ENCODE data around the gene HLA-DPB1. TPM values are rescaled to one million over a fixed set of nuclear protein-coding genes. Genes with fewer than 3 reads are reported as not detected.

HLA-DPB1 gene
- total and polyA plus RNA-seq, 5 donors from 2014 or later, result 144 to 335 (median 194) TPM

GRCh38 chr6:33124947-33125346 is 49.2 kb downstream of the HLA-DPB1 start:
- Mint-ChIP-seq H3K36me3 (no peaks in the 10 kb centered on the region), H3K27me3 (peaks cover 34% of the 10 kb centered on the region), H3K27ac (peak overlapping the region in 1 of 3 donors; percentile 64), H3K9me3 (peaks cover 0 to 14% (median 5%) of the 10 kb centered on the region in 7 donors), H3K4me1 (peaks cover 0 to 16% (median 2%) of the 10 kb centered on the region in 4 donors), H3K4me3 (no peak overlapping the region)
- no peaks in the 10 kb centered on the region for H3K27me3 ChIP-seq (ENCODE audit: control insufficient read depth, insufficient read depth, low read length)
- no peak overlapping the region for H3K27ac ChIP-seq (ENCODE audit: insufficient read depth, low read length, poor library complexity, severe bottlenecking)
- no peak for ATAC-seq (ENCODE audit: low read depth in 2 of 2)
- DNase-seq, result no peak
- no peak overlapping the region for H3K4me3 ChIP-seq (ENCODE audit: low read depth, low read length)
- H3K36me3 ChIP-seq (ENCODE audit: control insufficient read depth, insufficient read depth, low read length), result no peaks in the 10 kb centered on the region
- no peaks in the 10 kb centered on the region for H3K4me1 ChIP-seq (ENCODE audit: control insufficient read depth, insufficient read depth, low read length, poor library complexity, severe bottlenecking)
- peaks cover 10 to 14% of the 10 kb centered on the region in 2 experiments for H3K9me3 ChIP-seq (ENCODE audit: control insufficient read depth in 2 of 2, low read length in 2 of 2)

GRCh38 chr6:33126101-33126714 is 50.4 kb downstream of the HLA-DPB1 start:
- no peak overlapping the region for H3K27ac ChIP-seq (ENCODE audit: insufficient read depth, low read length, poor library complexity, severe bottlenecking)
- DNase-seq, result peak; percentile 23 to 60 (median 35)
- no peaks in the 10 kb centered on the region for H3K36me3 ChIP-seq (ENCODE audit: control insufficient read depth, insufficient read depth, low read length)
- peaks cover 0 to 14% (median 5%) of the 10 kb centered on the region in 7 donors for H3K9me3 Mint-ChIP-seq
- ATAC-seq (ENCODE audit: low read depth in 2 of 2), result peak in 1 of 2 donors; percentile 40
- H3K27me3 Mint-ChIP-seq, result peaks cover 21% of the 10 kb centered on the region
- H3K4me1 Mint-ChIP-seq, result peaks cover 0 to 16% (median 2%) of the 10 kb centered on the region in 4 donors
- H3K4me3 Mint-ChIP-seq, result no peak overlapping the region
- no peak overlapping the region for H3K4me3 ChIP-seq (ENCODE audit: low read depth, low read length)
- no peaks in the 10 kb centered on the region for H3K4me1 ChIP-seq (ENCODE audit: control insufficient read depth, insufficient read depth, low read length, poor library complexity, severe bottlenecking)
- no peaks in the 10 kb centered on the region for H3K36me3 Mint-ChIP-seq
- no peak overlapping the region for H3K27ac Mint-ChIP-seq
- H3K9me3 ChIP-seq (ENCODE audit: control insufficient read depth in 2 of 2, low read length in 2 of 2), result peaks cover 10 to 14% of the 10 kb centered on the region in 2 experiments
- no peaks in the 10 kb centered on the region for H3K27me3 ChIP-seq (ENCODE audit: control insufficient read depth, insufficient read depth, low read length)

GRCh38 chr6:33128318-33128717 is 52.5 kb downstream of the HLA-DPB1 start:
- ATAC-seq (ENCODE audit: low read depth in 2 of 2), result peak in 1 of 2 donors; percentile 34
- Histone ChIP-seq H3K4me1 (ENCODE audit: control insufficient read depth, insufficient read depth, low read length, poor library complexity, severe bottlenecking) (no peaks in the 10 kb centered on the region), H3K36me3 (ENCODE audit: control insufficient read depth, insufficient read depth, low read length) (no peaks in the 10 kb centered on the region)

GRCh38 chr6:33132081-33132524 is 56.3 kb downstream of the HLA-DPB1 start:
- Mint-ChIP-seq H3K27ac (peak overlapping the region in 1 of 3 donors; percentile 15), H3K27me3 (peaks cover 6% of the 10 kb centered on the region), H3K4me1 (peaks cover 0 to 9% (median 2%) of the 10 kb centered on the region in 4 donors), H3K36me3 (no peaks in the 10 kb centered on the region), H3K9me3 (peaks cover 0 to 2% (median 0%) of the 10 kb centered on the region in 7 donors), H3K4me3 (no peak overlapping the region)
- H3K36me3 ChIP-seq (ENCODE audit: control insufficient read depth, insufficient read depth, low read length), result no peaks in the 10 kb centered on the region
- no peaks in the 10 kb centered on the region for H3K9me3 ChIP-seq (ENCODE audit: control insufficient read depth in 2 of 2, low read length in 2 of 2)
- no peaks in the 10 kb centered on the region for H3K4me1 ChIP-seq (ENCODE audit: control insufficient read depth, insufficient read depth, low read length, poor library complexity, severe bottlenecking)
- DNase-seq (no peak), ATAC-seq (ENCODE audit: low read depth in 2 of 2) (no peak)
- no peak overlapping the region for H3K4me3 ChIP-seq (ENCODE audit: low read depth, low read length)
- peaks cover 6% of the 10 kb centered on the region for H3K27me3 ChIP-seq (ENCODE audit: control insufficient read depth, insufficient read depth, low read length)
- no peak overlapping the region for H3K27ac ChIP-seq (ENCODE audit: insufficient read depth, low read length, poor library complexity, severe bottlenecking)

More at GRCh38 chr6:33128318-33128717, 52.5 kb downstream of the HLA-DPB1 start:
- H3K36me3 Mint-ChIP-seq, result no peaks in the 10 kb centered on the region
- H3K4me3 ChIP-seq (ENCODE audit: low read depth, low read length), result no peak overlapping the region
- H3K9me3 ChIP-seq (ENCODE audit: control insufficient read depth in 2 of 2, low read length in 2 of 2), result peaks cover 10 to 12% of the 10 kb centered on the region in 2 experiments
- peaks cover 0 to 12% (median 2%) of the 10 kb centered on the region in 7 donors for H3K9me3 Mint-ChIP-seq
- DNase-seq, result peak in 1 of 3 donors; percentile 69
- H3K27me3 ChIP-seq (ENCODE audit: control insufficient read depth, insufficient read depth, low read length), result no peaks in the 10 kb centered on the region
- H3K27me3 Mint-ChIP-seq, result peaks cover 7% of the 10 kb centered on the region
- H3K4me1 Mint-ChIP-seq, result peaks cover 0 to 16% (median 2%) of the 10 kb centered on the region in 4 donors
- no peak overlapping the region for H3K27ac Mint-ChIP-seq
- no peak overlapping the region for H3K4me3 Mint-ChIP-seq
- no peak overlapping the region for H3K27ac ChIP-seq (ENCODE audit: insufficient read depth, low read length, poor library complexity, severe bottlenecking)

- Mint-ChIP-seq H3K9me3 (peaks cover 0 to 2% (median 0%) of the 10 kb centered on the region in 7 donors), H3K36me3 (no peaks in the 10 kb centered on the region), H3K27ac (no peak overlapping the region), H3K4me1 (no peaks in the 10 kb centered on the region), H3K27me3 (peaks cover 16% of the 10 kb centered on the region), H3K4me3 (no peak overlapping the region)
- no peak overlapping the region for H3K27ac ChIP-seq (ENCODE audit: insufficient read depth, low read length, poor library complexity, severe bottlenecking)
- H3K4me1 ChIP-seq (ENCODE audit: control insufficient read depth, insufficient read depth, low read length, poor library complexity, severe bottlenecking), result no peaks in the 10 kb centered on the region
- no peaks in the 10 kb centered on the region for H3K9me3 ChIP-seq (ENCODE audit: control insufficient read depth in 2 of 2, low read length in 2 of 2)
- no peaks in the 10 kb centered on the region for H3K36me3 ChIP-seq (ENCODE audit: control insufficient read depth, insufficient read depth, low read length)
- H3K27me3 ChIP-seq (ENCODE audit: control insufficient read depth, insufficient read depth, low read length), result peaks cover 14% of the 10 kb centered on the region
- DNase-seq, result no peak
- H3K4me3 ChIP-seq (ENCODE audit: low read depth, low read length), result no peak overlapping the region
- ATAC-seq (ENCODE audit: low read depth in 2 of 2), result no peak
Observed at GRCh38 chr6:33136310-33136900, 60.6 kb downstream of the HLA-DPB1 start.

Other genes with a start within 250 kb of the HLA-DPB1 start
- 165 TPM for gene TAP2, start 237.3 kb upstream of the HLA-DPB1 start, total RNA-seq
- gene TAP2, start 237.3 kb upstream of the HLA-DPB1 start, polyA plus RNA-seq, result 10 to 100 TPM in 3 of 4 donors, 1 to 10 TPM in 1; 7.2 to 56.3 (median 31.9) TPM
- gene PSMB8, start 231.9 kb upstream of the HLA-DPB1 start, total RNA-seq, result 185 TPM
- 100 to 1,000 TPM; 462 to 803 (median 547) TPM for gene PSMB8, start 231.9 kb upstream of the HLA-DPB1 start, polyA plus RNA-seq
- 220 TPM for gene TAP1, start 222.3 kb upstream of the HLA-DPB1 start, total RNA-seq
- 100 to 1,000 TPM; 386 to 477 (median 440) TPM for gene TAP1, start 222.3 kb upstream of the HLA-DPB1 start, polyA plus RNA-seq
- 148 TPM for gene PSMB9, start 221.8 kb upstream of the HLA-DPB1 start, total RNA-seq
- gene PSMB9, start 221.8 kb upstream of the HLA-DPB1 start, polyA plus RNA-seq, result 100 to 1,000 TPM; 503 to 896 (median 615) TPM
- gene HLA-DMB, start 135.0 kb upstream of the HLA-DPB1 start, total RNA-seq, result 17.6 TPM
- 10 to 100 TPM; 12.8 to 44.2 (median 32.4) TPM for gene HLA-DMB, start 135.0 kb upstream of the HLA-DPB1 start, polyA plus RNA-seq
- 53.1 TPM for gene HLA-DMA, start 122.9 kb upstream of the HLA-DPB1 start, total RNA-seq
- gene HLA-DMA, start 122.9 kb upstream of the HLA-DPB1 start, polyA plus RNA-seq, result 10 to 100 TPM; 32.3 to 89.3 (median 70.1) TPM
- 425 TPM for gene BRD2, start 107.4 kb upstream of the HLA-DPB1 start, total RNA-seq
- gene BRD2, start 107.4 kb upstream of the HLA-DPB1 start, polyA plus RNA-seq, result 10 to 100 TPM; 43.9 to 58.7 (median 53.8) TPM
- gene HLA-DOA, start 66.4 kb upstream of the HLA-DPB1 start, total RNA-seq, result 14.0 TPM
- 10 to 100 TPM in 1 of 4 donors, 1 to 10 TPM in 3; 7.0 to 14.9 (median 8.9) TPM for gene HLA-DOA, start 66.4 kb upstream of the HLA-DPB1 start, polyA plus RNA-seq
- gene HLA-DPA1, start 2.3 kb upstream of the HLA-DPB1 start, total RNA-seq, result 102 TPM
- 100 to 1,000 TPM in 3 of 4 donors, 10 to 100 TPM in 1; 97.9 to 292 (median 209) TPM for gene HLA-DPA1, start 2.3 kb upstream of the HLA-DPB1 start, polyA plus RNA-seq
- gene COL11A2, start 116.5 kb downstream of the HLA-DPB1 start, total RNA-seq, result 0.89 TPM
- under 1 TPM in 2 of 4 donors, not detected in 2; 0.34 to 0.43 TPM for gene COL11A2, start 116.5 kb downstream of the HLA-DPB1 start, polyA plus RNA-seq
- 62.6 TPM for gene RXRB, start 124.7 kb downstream of the HLA-DPB1 start, total RNA-seq
- 1 to 10 TPM; 7.1 to 8.9 (median 7.2) TPM for gene RXRB, start 124.7 kb downstream of the HLA-DPB1 start, polyA plus RNA-seq
- gene SLC39A7, start 124.9 kb downstream of the HLA-DPB1 start, total RNA-seq, result 24.1 TPM
- gene SLC39A7, start 124.9 kb downstream of the HLA-DPB1 start, polyA plus RNA-seq, result 10 to 100 TPM; 11.4 to 27.3 (median 20.4) TPM
- 8.8 TPM for gene HSD17B8, start 128.7 kb downstream of the HLA-DPB1 start, total RNA-seq
- gene HSD17B8, start 128.7 kb downstream of the HLA-DPB1 start, polyA plus RNA-seq, result 10 to 100 TPM; 33.3 to 53.9 (median 41.9) TPM
- 34.2 TPM for gene RING1, start 132.5 kb downstream of the HLA-DPB1 start, total RNA-seq
- gene RING1, start 132.5 kb downstream of the HLA-DPB1 start, polyA plus RNA-seq, result 1 to 10 TPM; 4.9 to 6.3 (median 5.5) TPM
- gene VPS52, start 195.9 kb downstream of the HLA-DPB1 start, total RNA-seq, result 70.6 TPM
- 10 to 100 TPM; 12.4 to 17.4 (median 15.0) TPM for gene VPS52, start 195.9 kb downstream of the HLA-DPB1 start, polyA plus RNA-seq
- gene RPS18, start 196.1 kb downstream of the HLA-DPB1 start, total RNA-seq, result 2,198 TPM
- gene RPS18, start 196.1 kb downstream of the HLA-DPB1 start, polyA plus RNA-seq, result over 10,000 TPM in 1 of 4 donors, 1,000 to 10,000 TPM in 3; 7,008 to 10,525 (median 8,528) TPM
- gene B3GALT4, start 201.1 kb downstream of the HLA-DPB1 start, total RNA-seq, result 17.5 TPM
- 10 to 100 TPM; 27.5 to 35.9 (median 31.2) TPM for gene B3GALT4, start 201.1 kb downstream of the HLA-DPB1 start, polyA plus RNA-seq
- gene WDR46, start 213.2 kb downstream of the HLA-DPB1 start, total RNA-seq, result 31.5 TPM
- 10 to 100 TPM; 50.6 to 54.0 (median 52.0) TPM for gene WDR46, start 213.2 kb downstream of the HLA-DPB1 start, polyA plus RNA-seq
- gene PFDN6, start 213.6 kb downstream of the HLA-DPB1 start, total RNA-seq, result 20.0 TPM
- 10 to 100 TPM; 33.7 to 47.0 (median 38.4) TPM for gene PFDN6, start 213.6 kb downstream of the HLA-DPB1 start, polyA plus RNA-seq
- 59.2 TPM for gene RGL2, start 223.0 kb downstream of the HLA-DPB1 start, total RNA-seq
- gene RGL2, start 223.0 kb downstream of the HLA-DPB1 start, polyA plus RNA-seq, result 1 to 10 TPM; 7.2 to 9.4 (median 8.1) TPM
- 281 TPM for gene TAPBP, start 238.1 kb downstream of the HLA-DPB1 start, total RNA-seq
- 100 to 1,000 TPM; 251 to 314 (median 262) TPM for gene TAPBP, start 238.1 kb downstream of the HLA-DPB1 start, polyA plus RNA-seq
- gene ZBTB22, start 241.8 kb downstream of the HLA-DPB1 start, total RNA-seq, result 19.4 TPM
- 10 to 100 TPM in 2 of 4 donors, 1 to 10 TPM in 2; 8.3 to 13.5 (median 11.5) TPM for gene ZBTB22, start 241.8 kb downstream of the HLA-DPB1 start, polyA plus RNA-seq
- gene DAXX, start 247.0 kb downstream of the HLA-DPB1 start, total RNA-seq, result 45.1 TPM
- 100 to 1,000 TPM in 2 of 4 donors, 10 to 100 TPM in 2; 88.0 to 104 (median 97.5) TPM for gene DAXX, start 247.0 kb downstream of the HLA-DPB1 start, polyA plus RNA-seq